ENCODE results near the gene CELSR2. TPM values are rescaled to one million over a fixed set of nuclear protein-coding genes. Genes with fewer than 3 reads are reported as not detected.

The CELSR2 gene
- total RNA-seq, 3 donors from 2014 or later (not counting 1 experiment from before 2014, with no cell fraction given), result 7.1 to 9.7 (median 7.4) TPM

GRCh38 chr1:109259674-109260557 is 10.6 kb downstream of the CELSR2 start:
- DNase-seq, result no peak
- no peaks in the 10 kb centered on the region for H3K36me3 Mint-ChIP-seq
- H3K27ac Mint-ChIP-seq, result no peak overlapping the region
- H3K4me3 Mint-ChIP-seq, result no peak overlapping the region
- TF ChIP-seq CTCF (IDR thresholded peaks at IDR 0.05), result no peak
- Histone ChIP-seq H3K27me3 (ENCODE audit: control insufficient read depth, insufficient read depth, low read length) (no peaks in the 10 kb centered on the region), H3K4me3 (ENCODE audit: low read length) (no peak overlapping the region), H3K9me3 (ENCODE audit: control insufficient read depth, insufficient read depth, low read length) (no peaks in the 10 kb centered on the region), H3K4me1 (ENCODE audit: control insufficient read depth, insufficient read depth, low read length) (peaks cover 7% of the 10 kb centered on the region), H3K27ac (ENCODE audit: low read length) (no peak overlapping the region), H3K36me3 (ENCODE audit: control insufficient read depth, insufficient read depth, low read length) (no peaks in the 10 kb centered on the region)
- no peak for ATAC-seq
- H3K4me1 Mint-ChIP-seq, result peaks cover 0 to 30% of the 10 kb centered on the region in 2 donors
- WGBS (ENCODE audit: insufficient coverage), result 94% methylated on average over 6 of the region's 7 CpGs
- no peaks in the 10 kb centered on the region for H3K9me3 Mint-ChIP-seq
- intact Hi-C loops (cut with micrococcal nuclease), result loop anchor here (5.0 kb wide), 1 partner anchor 232 kb away; the partner anchor contains the start of gene CYB561D1
- no peaks in the 10 kb centered on the region for H3K27me3 Mint-ChIP-seq (ENCODE audit: low read depth in 2 of 2)

- Histone ChIP-seq H3K36me3 (ENCODE audit: control insufficient read depth, insufficient read depth, low read length) (no peaks in the 10 kb centered on the region), H3K9me3 (ENCODE audit: control insufficient read depth, insufficient read depth, low read length) (no peaks in the 10 kb centered on the region), H3K4me1 (ENCODE audit: control insufficient read depth, insufficient read depth, low read length) (peaks cover 7% of the 10 kb centered on the region), H3K27ac (ENCODE audit: low read length) (no peak overlapping the region), H3K4me3 (ENCODE audit: low read length) (no peak overlapping the region), H3K27me3 (ENCODE audit: control insufficient read depth, insufficient read depth, low read length) (no peaks in the 10 kb centered on the region)
- peaks cover 0 to 19% of the 10 kb centered on the region in 2 donors for H3K4me1 Mint-ChIP-seq
- intact Hi-C loops (cut with micrococcal nuclease), result loop anchor here (5.0 kb wide), 1 partner anchor 231 kb away; the partner anchor contains the start of gene CYB561D1
- DNase-seq, result no peak
- 92% methylated on average over 16 of the region's 16 CpGs for WGBS (ENCODE audit: insufficient coverage)
- no peak overlapping the region for H3K4me3 Mint-ChIP-seq
- H3K9me3 Mint-ChIP-seq, result no peaks in the 10 kb centered on the region
- no peaks in the 10 kb centered on the region for H3K27me3 Mint-ChIP-seq (ENCODE audit: low read depth in 2 of 2)
- TF ChIP-seq CTCF (IDR thresholded peaks at IDR 0.05), result no peak
- ATAC-seq, result no peak
- H3K36me3 Mint-ChIP-seq, result no peaks in the 10 kb centered on the region
- H3K27ac Mint-ChIP-seq, result no peak overlapping the region
Measured at GRCh38 chr1:109261006-109261405, 11.7 kb downstream of the CELSR2 start.

- DNase-seq (no peak), ATAC-seq (no peak)
- no peaks in the 10 kb centered on the region for H3K36me3 Mint-ChIP-seq
- H3K27ac Mint-ChIP-seq, result no peak overlapping the region
- no peak overlapping the region for H3K4me3 Mint-ChIP-seq
- peaks cover 0 to 17% of the 10 kb centered on the region in 2 donors for H3K4me1 Mint-ChIP-seq
- intact Hi-C loops (cut with micrococcal nuclease), result loop anchor here (5.0 kb wide), 1 partner anchor 231 kb away; the partner anchor contains the start of gene CYB561D1
- no peaks in the 10 kb centered on the region for H3K27me3 Mint-ChIP-seq (ENCODE audit: low read depth in 2 of 2)
- TF ChIP-seq CTCF (IDR thresholded peaks at IDR 0.05), result no peak
- 88% methylated on average over 6 of the region's 6 CpGs for WGBS (ENCODE audit: insufficient coverage)
- H3K36me3 ChIP-seq (ENCODE audit: control insufficient read depth, insufficient read depth, low read length), result no peaks in the 10 kb centered on the region
- no peaks in the 10 kb centered on the region for H3K9me3 Mint-ChIP-seq
- no peak overlapping the region for H3K27ac ChIP-seq (ENCODE audit: low read length)
- H3K27me3 ChIP-seq (ENCODE audit: control insufficient read depth, insufficient read depth, low read length), result no peaks in the 10 kb centered on the region
- H3K4me1 ChIP-seq (ENCODE audit: control insufficient read depth, insufficient read depth, low read length), result peaks cover 7% of the 10 kb centered on the region
- no peak overlapping the region for H3K4me3 ChIP-seq (ENCODE audit: low read length)
- no peaks in the 10 kb centered on the region for H3K9me3 ChIP-seq (ENCODE audit: control insufficient read depth, insufficient read depth, low read length)
Measured at GRCh38 chr1:109261578-109261977, 12.2 kb downstream of the CELSR2 start.

Measured in natural killer cell (primary cell).